ENCODE results near the gene CASK.

Gene CASK

GRCh38 chrX:41589634-41590270, 333.6 kb downstream of the CASK start:
- no peak for DNase-seq

GRCh38 chrX:41588271-41588670, 335.1 kb downstream of the CASK start:
- peak in 1 of 2 experiments; percentile 2 for DNase-seq

More at GRCh38 chrX:41589634-41590270, 333.6 kb downstream of the CASK start:
- TF ChIP-seq POLR2A (IDR thresholded peaks at IDR 0.05; ENCODE audit: low read length) (no peak), GATA1 (IDR thresholded peaks at IDR 0.05; ENCODE audit: low read depth, low read length) (no peak)

GRCh38 chrX:41580423-41581064, 342.8 kb downstream of the CASK start:
- TF ChIP-seq POLR2A (IDR thresholded peaks at IDR 0.05; ENCODE audit: low read length) (no peak), GATA1 (IDR thresholded peaks at IDR 0.05; ENCODE audit: low read depth, low read length) (no peak)
- DNase-seq = no peak

More at GRCh38 chrX:41588271-41588670, 335.1 kb downstream of the CASK start:
- TF ChIP-seq POLR2A (IDR thresholded peaks at IDR 0.05; ENCODE audit: low read length) (no peak), GATA1 (IDR thresholded peaks at IDR 0.05; ENCODE audit: low read depth, low read length) (no peak)

GRCh38 chrX:41563876-41564275, 359.5 kb downstream of the CASK start:
- TF ChIP-seq GATA1 (IDR thresholded peaks at IDR 0.05; ENCODE audit: low read depth, low read length) (no peak), POLR2A (IDR thresholded peaks at IDR 0.05; ENCODE audit: low read length) (no peak)
- peak in 1 of 2 experiments; percentile 11 for DNase-seq

- DNase-seq = peak; percentile 60 to 64
- TF ChIP-seq POLR2A (IDR thresholded peaks at IDR 0.05; ENCODE audit: low read length) (no peak), GATA1 (IDR thresholded peaks at IDR 0.05; ENCODE audit: low read depth, low read length) (no peak)
These were observed 362.3 kb downstream of the CASK start for GRCh38 chrX:41561045-41561444.

- no peak for TF ChIP-seq POLR2A (IDR thresholded peaks at IDR 0.05; ENCODE audit: low read length)
- TF ChIP-seq GATA1 (IDR thresholded peaks at IDR 0.05; ENCODE audit: low read depth, low read length) = no peak
- DNase-seq = peak; percentile 24 to 40
These were observed 363.9 kb downstream of the CASK start for GRCh38 chrX:41559235-41560052.

GRCh38 chrX:41558531-41558930, 364.8 kb downstream of the CASK start:
- no peak for TF ChIP-seq GATA1 (IDR thresholded peaks at IDR 0.05; ENCODE audit: low read depth, low read length)
- no peak for TF ChIP-seq POLR2A (IDR thresholded peaks at IDR 0.05; ENCODE audit: low read length)
- DNase-seq = peak; percentile 42 to 55

GRCh38 chrX:41556958-41557357, 366.4 kb downstream of the CASK start:
- no peak for DNase-seq
- no peak for TF ChIP-seq GATA1 (IDR thresholded peaks at IDR 0.05; ENCODE audit: low read depth, low read length)
- no peak for TF ChIP-seq POLR2A (IDR thresholded peaks at IDR 0.05; ENCODE audit: low read length)

GRCh38 chrX:41553688-41554087, 369.7 kb downstream of the CASK start:
- peak in 1 of 2 experiments; percentile 1 for DNase-seq
- TF ChIP-seq POLR2A (IDR thresholded peaks at IDR 0.05; ENCODE audit: low read length) (no peak), GATA1 (IDR thresholded peaks at IDR 0.05; ENCODE audit: low read depth, low read length) (no peak)

GRCh38 chrX:41548411-41548810, 374.9 kb downstream of the CASK start:
- TF ChIP-seq GATA1 (IDR thresholded peaks at IDR 0.05; ENCODE audit: low read depth, low read length) (no peak), POLR2A (IDR thresholded peaks at IDR 0.05; ENCODE audit: low read length) (no peak)
- DNase-seq = no peak

- no peak for DNase-seq
These were observed 379.7 kb downstream of the CASK start for GRCh38 chrX:41543668-41544067.

GRCh38 chrX:41543025-41543424, 380.3 kb downstream of the CASK start:
- no peak for TF ChIP-seq POLR2A (IDR thresholded peaks at IDR 0.05; ENCODE audit: low read length)
- TF ChIP-seq GATA1 (IDR thresholded peaks at IDR 0.05; ENCODE audit: low read depth, low read length) = no peak

More at GRCh38 chrX:41543668-41544067, 379.7 kb downstream of the CASK start:
- TF ChIP-seq POLR2A (IDR thresholded peaks at IDR 0.05; ENCODE audit: low read length) (no peak), GATA1 (IDR thresholded peaks at IDR 0.05; ENCODE audit: low read depth, low read length) (no peak)

GRCh38 chrX:41542536-41542935, 380.8 kb downstream of the CASK start:
- no peak for DNase-seq
- TF ChIP-seq POLR2A (IDR thresholded peaks at IDR 0.05; ENCODE audit: low read length) (no peak), GATA1 (IDR thresholded peaks at IDR 0.05; ENCODE audit: low read depth, low read length) (no peak)

More at GRCh38 chrX:41543025-41543424, 380.3 kb downstream of the CASK start:
- DNase-seq = no peak

- TF ChIP-seq GATA1 (IDR thresholded peaks at IDR 0.05; ENCODE audit: low read depth, low read length) (no peak), POLR2A (IDR thresholded peaks at IDR 0.05; ENCODE audit: low read length) (no peak)
These were observed 381.2 kb downstream of the CASK start for GRCh38 chrX:41542135-41542534.

More at GRCh38 chrX:41542135-41542534, 381.2 kb downstream of the CASK start:
- DNase-seq = peak in 1 of 2 experiments; percentile 24

Measured in erythroblast (primary cell).